HEK293 (cell line): Measurements from ENCODE around the gene MDM2.

Experiments
- GLI2 ChIP-seq: fragments of 450-650 bp; formaldehyde crosslinking; IDR thresholded peaks from 2 replicates; pipeline ENCODE4; 2017; ENCODE audit warnings: missing biosample characterization, missing genetic modification characterization, low read depth, borderline replicate concordance
- HIC1 ChIP-seq: fragments of 450-650 bp; formaldehyde crosslinking; IDR thresholded peaks from 2 replicates; pipeline ENCODE4 v1.5.1; 2016; ENCODE audit warnings: missing biosample characterization, missing genetic modification characterization
- HOXA7 ChIP-seq: sonication (generic); formaldehyde crosslinking; IDR thresholded peaks from 2 replicates; pipeline ENCODE4 v1.8.1; 2022; ENCODE audit warnings: missing genetic modification reagents, borderline replicate concordance
- PRDM10 ChIP-seq: fragments of 450-650 bp; formaldehyde crosslinking; IDR thresholded peaks from 2 replicates; pipeline ENCODE4 v1.5.1; 2016; ENCODE audit warnings: missing biosample characterization, missing genetic modification characterization
- PRDM4 ChIP-seq: fragments of 450-650 bp; formaldehyde crosslinking; IDR thresholded peaks from 2 replicates; pipeline ENCODE4 v1.5.1; 2017; ENCODE audit warnings: missing biosample characterization, missing genetic modification characterization
- PRDM6 ChIP-seq: fragments of 450-650 bp; formaldehyde crosslinking; IDR thresholded peaks from 2 replicates; pipeline ENCODE4 v1.5.1; 2017; ENCODE audit warnings: missing biosample characterization, missing genetic modification characterization
- SETDB1 ChIP-seq: IDR thresholded peaks from one replicate; pipeline ENCODE4 v1.6.1; 2017; ENCODE audit warnings: mild to moderate bottlenecking, low read length, moderate library complexity, mixed read lengths; ENCODE audit not compliant: insufficient read length
- TCF7L2 ChIP-seq: IDR thresholded peaks from 2 replicates; pipeline ENCODE4 v1.6.1; 2011; ENCODE audit warnings: low read depth, mild to moderate bottlenecking, inconsistent platforms, low read length, moderate library complexity, borderline replicate concordance
- ZBTB20 ChIP-seq: fragments of 450-650 bp; formaldehyde crosslinking; IDR thresholded peaks from 2 replicates; pipeline ENCODE4 v1.5.1; 2016; ENCODE audit warnings: missing biosample characterization, missing genetic modification characterization
- ZBTB21 ChIP-seq: fragments of 450-650 bp; formaldehyde crosslinking; IDR thresholded peaks from 2 replicates; pipeline ENCODE4 v1.5.1; 2017; ENCODE audit warnings: missing biosample characterization, missing genetic modification characterization
- ZNF2 ChIP-seq: fragments of 450-650 bp; formaldehyde crosslinking; IDR thresholded peaks from 2 replicates; pipeline ENCODE4 v1.5.1; 2016; ENCODE audit warnings: missing biosample characterization, missing genetic modification characterization
- ZNF354C ChIP-seq: fragments of 450-650 bp; formaldehyde crosslinking; IDR thresholded peaks from 2 replicates; pipeline ENCODE4 v1.5.1; 2016; ENCODE audit warnings: missing biosample characterization, missing genetic modification characterization, low read depth, borderline replicate concordance
- ZNF362 ChIP-seq: fragments of 450-650 bp; formaldehyde crosslinking; IDR thresholded peaks from 2 replicates; pipeline ENCODE4 v1.5.1; 2016; ENCODE audit warnings: missing biosample characterization, missing genetic modification characterization
- ZNF391 ChIP-seq: fragments of 450-650 bp; formaldehyde crosslinking; IDR thresholded peaks from 2 replicates; pipeline ENCODE4 v1.5.1; 2016; ENCODE audit warnings: low read depth, missing biosample characterization, missing genetic modification characterization, borderline replicate concordance
- ZNF529 ChIP-seq: fragments of 450-650 bp; formaldehyde crosslinking; IDR thresholded peaks from 2 replicates; pipeline ENCODE4 v1.5.1; 2017; ENCODE audit warnings: missing genetic modification characterization, missing biosample characterization; ENCODE audit not compliant: insufficient replicate concordance
- ZNF623 ChIP-seq: fragments of 450-650 bp; formaldehyde crosslinking; IDR thresholded peaks from 2 replicates; pipeline ENCODE4 v1.5.1; 2016; ENCODE audit warnings: missing biosample characterization, missing genetic modification characterization
- ZNF624 ChIP-seq: fragments of 450-650 bp; formaldehyde crosslinking; IDR thresholded peaks from 2 replicates; pipeline ENCODE4 v1.5.1; 2017; ENCODE audit warnings: missing biosample characterization, missing genetic modification characterization
- ZNF639 ChIP-seq: fragments of 450-650 bp; formaldehyde crosslinking; IDR thresholded peaks from 2 replicates; pipeline ENCODE4 v1.5.1; 2016; ENCODE audit warnings: missing biosample characterization, missing genetic modification characterization
- ZNF768 ChIP-seq: fragments of 450-650 bp; formaldehyde crosslinking; IDR thresholded peaks from 2 replicates; pipeline ENCODE4 v1.5.1; 2018; ENCODE audit warnings: missing biosample characterization, mild to moderate bottlenecking, missing genetic modification characterization

Gene MDM2

GRCh38 chr12:68808388-68809189 lies 612 bp downstream of the MDM2 start (continued):
- TF ChIP-seq HIC1 (peak; percentile 100), PRDM4 (tag by site-specific recombination) (peak; percentile 90), ZNF624 (tag by site-specific recombination) (0 out of 2 replicates have a peak, but pooled peaks have one; percentile 33), GLI2 (peak; percentile 71; the same call in 1 of the 2 replicates), PRDM10 (tag by site-specific recombination) (peak; percentile 71), ZBTB21 (tag by site-specific recombination) (peak; percentile 79; the same call in 1 of the 2 replicates), SETDB1 (no peak), ZNF391 (tag by site-specific recombination) (peak; percentile 85; the same call in 1 of the 2 replicates), ZNF529 (tag by site-specific recombination) (no peak), ZNF623 (tag by site-specific recombination) (peak; percentile 24), PRDM6 (peak; percentile 87), HOXA7 (CRISPR knock-in tag) (no peak), ZNF362 (peak; percentile 66; the same call in 1 of the 2 replicates), ZNF768 (no peak), ZBTB20 (tag by site-specific recombination) (peak; percentile 4; the same call in 1 of the 2 replicates), ZNF354C (tag by site-specific recombination) (no peak), ZNF2 (tag by site-specific recombination) (peak; percentile 76), ZNF639 (tag by site-specific recombination) (peak; percentile 95), TCF7L2 (no peak)
